WTC11 (cell line): ENCODE measurements around the gene DYNC1I2. TPM values are rescaled to one million over a fixed set of nuclear protein-coding genes. Genes with fewer than 3 reads are reported as not detected.

Experiments used
- ATAC-seq: fragments of 200-7000 bp; cut with Tn5 transposase; 2 replicates; pipeline ENCODE4 v1.10.0; 2021; ENCODE audit warnings: mild to moderate bottlenecking, moderate library complexity
- CTCF ChIA-PET: fragments of 300-600 bp; sonication (Branson Sonifier 250); formaldehyde crosslinking; loops from one replicate; lab custom pipeline; 2021; ENCODE audit warnings: antibody characterized with exemption; lab: Charles Lee
- POLR2A ChIA-PET: fragments of 350-600 bp; sonication (Branson Sonifier 250); formaldehyde crosslinking; loops from one replicate; lab custom pipeline; 2021; ENCODE audit warnings: antibody characterized with exemption; lab: Charles Lee
- DNase-seq: peaks from one replicate; pipeline ENCODE4 v3.0.0; 2021; ENCODE audit warnings: low spot score
- H3K27ac Mint-ChIP-seq: 2 replicates; pipeline ENCODE4 v1.8.0; 2021; ENCODE audit warnings: mixed read lengths
- H3K27me3 Mint-ChIP-seq: 2 replicates; pipeline ENCODE4 v1.8.0; 2021; ENCODE audit warnings: low read depth, mild to moderate bottlenecking, moderate library complexity, mixed read lengths
- H3K36me3 Mint-ChIP-seq: 2 replicates; pipeline ENCODE4 v1.8.0; 2021; ENCODE audit warnings: mixed read lengths
- H3K4me1 Mint-ChIP-seq: 2 replicates; pipeline ENCODE4 v1.8.0; 2022; ENCODE audit warnings: mixed read lengths
- H3K4me3 Mint-ChIP-seq: 2 replicates; pipeline ENCODE4 v1.8.0; 2021; ENCODE audit warnings: mild to moderate bottlenecking, moderate library complexity, mixed read lengths
- H3K9me3 Mint-ChIP-seq: 2 replicates; pipeline ENCODE4 v1.8.0; 2021; ENCODE audit warnings: mixed read lengths
- ZNF396 ChIP-seq: fragments of 250-450 bp; sonication (Bioruptor Pico); IDR thresholded peaks from 2 replicates; pipeline ENCODE4 v1.8.0; 2021; ENCODE audit warnings: mild to moderate bottlenecking, moderate library complexity, borderline replicate concordance
- total RNA-seq: library from RNA; stranded (reverse); gene quantifications from 3 replicates; pipeline ENCODE4 v1.2.3, GENCODE V29; 2021
- TF ChIP-seq, protein P1 (sequence below): sonication (generic); formaldehyde crosslinking; IDR thresholded peaks from 2 replicates; pipeline ENCODE4 v1.8.1; 2022; ENCODE audit warnings: mild to moderate bottlenecking, missing genetic modification reagents, moderate library complexity, borderline replicate concordance
- TF ChIP-seq, protein P2 (sequence below): fragments of 200-600 bp; IDR thresholded peaks from 2 replicates; pipeline ENCODE4 v1.8.0; 2022; ENCODE audit warnings: antibody characterized with exemption
- TF ChIP-seq, protein P3 (sequence below): sonication (generic); formaldehyde crosslinking; IDR thresholded peaks from 2 replicates; pipeline ENCODE4 v1.8.0; 2023; ENCODE audit warnings: missing genetic modification reagents
- TF ChIP-seq, protein P4 (sequence below): sonication (generic); formaldehyde crosslinking; IDR thresholded peaks from 2 replicates; pipeline ENCODE4 v1.8.0; 2023; ENCODE audit warnings: mild to moderate bottlenecking, missing genetic modification reagents
- TF ChIP-seq, protein P5 (sequence below): sonication (generic); formaldehyde crosslinking; IDR thresholded peaks from 2 replicates; pipeline ENCODE4 v1.8.1; 2023; ENCODE audit warnings: mild to moderate bottlenecking, missing genetic modification reagents
- TF ChIP-seq, protein P6 (sequence below): fragments of 250-450 bp; sonication (Bioruptor Pico); IDR thresholded peaks from 2 replicates; pipeline ENCODE4 v1.9.0; 2021; ENCODE audit warnings: mild to moderate bottlenecking
- TF ChIP-seq, protein P7 (sequence below): sonication (generic); formaldehyde crosslinking; IDR thresholded peaks from 2 replicates; pipeline ENCODE4 v1.8.0; 2022; ENCODE audit warnings: missing genetic modification reagents
- TF ChIP-seq, protein P8 (sequence below): fragments of 250-450 bp; sonication (Bioruptor Pico); IDR thresholded peaks from 2 replicates; pipeline ENCODE4 v1.9.0; 2021; ENCODE audit warnings: mild to moderate bottlenecking

The DYNC1I2 gene
- total RNA-seq, 1 experiment from 2014 or later: 73.7 TPM

DNA sequence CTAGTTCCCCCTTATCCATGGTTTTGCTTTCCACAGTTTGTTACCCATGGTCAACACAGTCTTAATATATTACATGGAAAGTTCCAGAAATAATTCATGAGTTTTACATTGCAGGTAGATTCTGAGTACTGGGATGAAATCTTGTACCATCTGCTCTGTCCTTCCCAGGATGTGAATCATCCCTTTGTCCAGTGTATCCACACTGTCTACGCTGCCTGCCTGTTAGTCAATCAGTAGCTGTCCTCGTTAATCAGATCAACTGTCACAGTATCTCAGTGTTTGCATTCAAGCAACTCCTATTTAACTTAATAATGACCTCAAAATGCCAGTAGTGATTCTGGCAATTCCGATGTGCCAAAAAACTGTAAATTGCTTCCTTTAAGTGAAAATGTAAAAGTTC, 76.3 kb downstream of the DYNC1I2 start (continued):
- TF ChIP-seq, protein P1, sequence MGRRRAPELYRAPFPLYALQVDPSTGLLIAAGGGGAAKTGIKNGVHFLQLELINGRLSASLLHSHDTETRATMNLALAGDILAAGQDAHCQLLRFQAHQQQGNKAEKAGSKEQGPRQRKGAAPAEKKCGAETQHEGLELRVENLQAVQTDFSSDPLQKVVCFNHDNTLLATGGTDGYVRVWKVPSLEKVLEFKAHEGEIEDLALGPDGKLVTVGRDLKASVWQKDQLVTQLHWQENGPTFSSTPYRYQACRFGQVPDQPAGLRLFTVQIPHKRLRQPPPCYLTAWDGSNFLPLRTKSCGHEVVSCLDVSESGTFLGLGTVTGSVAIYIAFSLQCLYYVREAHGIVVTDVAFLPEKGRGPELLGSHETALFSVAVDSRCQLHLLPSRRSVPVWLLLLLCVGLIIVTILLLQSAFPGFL (CRISPR knock-in tag): no peak
- TF ChIP-seq, protein P2, sequence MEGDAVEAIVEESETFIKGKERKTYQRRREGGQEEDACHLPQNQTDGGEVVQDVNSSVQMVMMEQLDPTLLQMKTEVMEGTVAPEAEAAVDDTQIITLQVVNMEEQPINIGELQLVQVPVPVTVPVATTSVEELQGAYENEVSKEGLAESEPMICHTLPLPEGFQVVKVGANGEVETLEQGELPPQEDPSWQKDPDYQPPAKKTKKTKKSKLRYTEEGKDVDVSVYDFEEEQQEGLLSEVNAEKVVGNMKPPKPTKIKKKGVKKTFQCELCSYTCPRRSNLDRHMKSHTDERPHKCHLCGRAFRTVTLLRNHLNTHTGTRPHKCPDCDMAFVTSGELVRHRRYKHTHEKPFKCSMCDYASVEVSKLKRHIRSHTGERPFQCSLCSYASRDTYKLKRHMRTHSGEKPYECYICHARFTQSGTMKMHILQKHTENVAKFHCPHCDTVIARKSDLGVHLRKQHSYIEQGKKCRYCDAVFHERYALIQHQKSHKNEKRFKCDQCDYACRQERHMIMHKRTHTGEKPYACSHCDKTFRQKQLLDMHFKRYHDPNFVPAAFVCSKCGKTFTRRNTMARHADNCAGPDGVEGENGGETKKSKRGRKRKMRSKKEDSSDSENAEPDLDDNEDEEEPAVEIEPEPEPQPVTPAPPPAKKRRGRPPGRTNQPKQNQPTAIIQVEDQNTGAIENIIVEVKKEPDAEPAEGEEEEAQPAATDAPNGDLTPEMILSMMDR: no peak
- TF ChIP-seq ZNF396 (CRISPR knock-in tag): no peak
- TF ChIP-seq, protein P3, sequence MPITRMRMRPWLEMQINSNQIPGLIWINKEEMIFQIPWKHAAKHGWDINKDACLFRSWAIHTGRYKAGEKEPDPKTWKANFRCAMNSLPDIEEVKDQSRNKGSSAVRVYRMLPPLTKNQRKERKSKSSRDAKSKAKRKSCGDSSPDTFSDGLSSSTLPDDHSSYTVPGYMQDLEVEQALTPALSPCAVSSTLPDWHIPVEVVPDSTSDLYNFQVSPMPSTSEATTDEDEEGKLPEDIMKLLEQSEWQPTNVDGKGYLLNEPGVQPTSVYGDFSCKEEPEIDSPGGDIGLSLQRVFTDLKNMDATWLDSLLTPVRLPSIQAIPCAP (CRISPR knock-in tag): no peak
- TF ChIP-seq, protein P4, sequence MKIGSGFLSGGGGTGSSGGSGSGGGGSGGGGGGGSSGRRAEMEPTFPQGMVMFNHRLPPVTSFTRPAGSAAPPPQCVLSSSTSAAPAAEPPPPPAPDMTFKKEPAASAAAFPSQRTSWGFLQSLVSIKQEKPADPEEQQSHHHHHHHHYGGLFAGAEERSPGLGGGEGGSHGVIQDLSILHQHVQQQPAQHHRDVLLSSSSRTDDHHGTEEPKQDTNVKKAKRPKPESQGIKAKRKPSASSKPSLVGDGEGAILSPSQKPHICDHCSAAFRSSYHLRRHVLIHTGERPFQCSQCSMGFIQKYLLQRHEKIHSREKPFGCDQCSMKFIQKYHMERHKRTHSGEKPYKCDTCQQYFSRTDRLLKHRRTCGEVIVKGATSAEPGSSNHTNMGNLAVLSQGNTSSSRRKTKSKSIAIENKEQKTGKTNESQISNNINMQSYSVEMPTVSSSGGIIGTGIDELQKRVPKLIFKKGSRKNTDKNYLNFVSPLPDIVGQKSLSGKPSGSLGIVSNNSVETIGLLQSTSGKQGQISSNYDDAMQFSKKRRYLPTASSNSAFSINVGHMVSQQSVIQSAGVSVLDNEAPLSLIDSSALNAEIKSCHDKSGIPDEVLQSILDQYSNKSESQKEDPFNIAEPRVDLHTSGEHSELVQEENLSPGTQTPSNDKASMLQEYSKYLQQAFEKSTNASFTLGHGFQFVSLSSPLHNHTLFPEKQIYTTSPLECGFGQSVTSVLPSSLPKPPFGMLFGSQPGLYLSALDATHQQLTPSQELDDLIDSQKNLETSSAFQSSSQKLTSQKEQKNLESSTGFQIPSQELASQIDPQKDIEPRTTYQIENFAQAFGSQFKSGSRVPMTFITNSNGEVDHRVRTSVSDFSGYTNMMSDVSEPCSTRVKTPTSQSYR (CRISPR knock-in tag): no peak
- TF ChIP-seq, protein P5, sequence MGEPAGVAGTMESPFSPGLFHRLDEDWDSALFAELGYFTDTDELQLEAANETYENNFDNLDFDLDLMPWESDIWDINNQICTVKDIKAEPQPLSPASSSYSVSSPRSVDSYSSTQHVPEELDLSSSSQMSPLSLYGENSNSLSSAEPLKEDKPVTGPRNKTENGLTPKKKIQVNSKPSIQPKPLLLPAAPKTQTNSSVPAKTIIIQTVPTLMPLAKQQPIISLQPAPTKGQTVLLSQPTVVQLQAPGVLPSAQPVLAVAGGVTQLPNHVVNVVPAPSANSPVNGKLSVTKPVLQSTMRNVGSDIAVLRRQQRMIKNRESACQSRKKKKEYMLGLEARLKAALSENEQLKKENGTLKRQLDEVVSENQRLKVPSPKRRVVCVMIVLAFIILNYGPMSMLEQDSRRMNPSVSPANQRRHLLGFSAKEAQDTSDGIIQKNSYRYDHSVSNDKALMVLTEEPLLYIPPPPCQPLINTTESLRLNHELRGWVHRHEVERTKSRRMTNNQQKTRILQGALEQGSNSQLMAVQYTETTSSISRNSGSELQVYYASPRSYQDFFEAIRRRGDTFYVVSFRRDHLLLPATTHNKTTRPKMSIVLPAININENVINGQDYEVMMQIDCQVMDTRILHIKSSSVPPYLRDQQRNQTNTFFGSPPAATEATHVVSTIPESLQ (CRISPR knock-in tag): no peak

DNA sequence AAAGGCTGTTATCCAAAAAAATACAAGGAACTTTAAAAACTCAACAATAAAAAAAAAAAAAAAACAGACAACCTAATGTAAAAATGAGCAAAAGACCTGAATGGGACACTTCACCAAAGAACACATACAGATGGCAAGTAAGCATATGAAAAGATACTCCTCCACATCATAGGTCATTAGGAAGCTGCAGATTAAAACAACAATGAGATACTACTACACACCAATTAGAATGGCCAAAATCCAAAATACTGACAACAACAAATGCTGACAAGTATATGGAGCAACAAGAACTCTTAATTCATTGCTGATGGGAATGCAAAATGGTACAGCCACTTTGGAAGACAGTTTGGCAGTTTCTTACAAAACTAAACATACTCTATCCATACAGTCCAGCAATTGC, 84.2 kb downstream of the DYNC1I2 start:
- no peak for ATAC-seq
- POLR2A ChIA-PET: no interaction called here
- CTCF ChIA-PET: no interaction called here
- peaks cover 51% of the 10 kb centered on the region for H3K9me3 Mint-ChIP-seq
- H3K36me3 Mint-ChIP-seq: peaks cover 34% of the 10 kb centered on the region
- H3K4me1 Mint-ChIP-seq: no peaks in the 10 kb centered on the region
- DNase-seq: no peak
- no peak overlapping the region for H3K4me3 Mint-ChIP-seq
- no peaks in the 10 kb centered on the region for H3K27me3 Mint-ChIP-seq
- TF ChIP-seq, protein P6, sequence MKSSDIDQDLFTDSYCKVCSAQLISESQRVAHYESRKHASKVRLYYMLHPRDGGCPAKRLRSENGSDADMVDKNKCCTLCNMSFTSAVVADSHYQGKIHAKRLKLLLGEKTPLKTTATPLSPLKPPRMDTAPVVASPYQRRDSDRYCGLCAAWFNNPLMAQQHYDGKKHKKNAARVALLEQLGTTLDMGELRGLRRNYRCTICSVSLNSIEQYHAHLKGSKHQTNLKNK (CRISPR knock-in tag): no peak
- TF ChIP-seq, protein P7, sequence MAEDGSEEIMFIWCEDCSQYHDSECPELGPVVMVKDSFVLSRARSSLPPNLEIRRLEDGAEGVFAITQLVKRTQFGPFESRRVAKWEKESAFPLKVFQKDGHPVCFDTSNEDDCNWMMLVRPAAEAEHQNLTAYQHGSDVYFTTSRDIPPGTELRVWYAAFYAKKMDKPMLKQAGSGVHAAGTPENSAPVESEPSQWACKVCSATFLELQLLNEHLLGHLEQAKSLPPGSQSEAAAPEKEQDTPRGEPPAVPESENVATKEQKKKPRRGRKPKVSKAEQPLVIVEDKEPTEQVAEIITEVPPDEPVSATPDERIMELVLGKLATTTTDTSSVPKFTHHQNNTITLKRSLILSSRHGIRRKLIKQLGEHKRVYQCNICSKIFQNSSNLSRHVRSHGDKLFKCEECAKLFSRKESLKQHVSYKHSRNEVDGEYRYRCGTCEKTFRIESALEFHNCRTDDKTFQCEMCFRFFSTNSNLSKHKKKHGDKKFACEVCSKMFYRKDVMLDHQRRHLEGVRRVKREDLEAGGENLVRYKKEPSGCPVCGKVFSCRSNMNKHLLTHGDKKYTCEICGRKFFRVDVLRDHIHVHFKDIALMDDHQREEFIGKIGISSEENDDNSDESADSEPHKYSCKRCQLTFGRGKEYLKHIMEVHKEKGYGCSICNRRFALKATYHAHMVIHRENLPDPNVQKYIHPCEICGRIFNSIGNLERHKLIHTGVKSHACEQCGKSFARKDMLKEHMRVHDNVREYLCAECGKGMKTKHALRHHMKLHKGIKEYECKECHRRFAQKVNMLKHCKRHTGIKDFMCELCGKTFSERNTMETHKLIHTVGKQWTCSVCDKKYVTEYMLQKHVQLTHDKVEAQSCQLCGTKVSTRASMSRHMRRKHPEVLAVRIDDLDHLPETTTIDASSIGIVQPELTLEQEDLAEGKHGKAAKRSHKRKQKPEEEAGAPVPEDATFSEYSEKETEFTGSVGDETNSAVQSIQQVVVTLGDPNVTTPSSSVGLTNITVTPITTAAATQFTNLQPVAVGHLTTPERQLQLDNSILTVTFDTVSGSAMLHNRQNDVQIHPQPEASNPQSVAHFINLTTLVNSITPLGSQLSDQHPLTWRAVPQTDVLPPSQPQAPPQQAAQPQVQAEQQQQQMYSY (CRISPR knock-in tag): no peak
- TF ChIP-seq, protein P8, sequence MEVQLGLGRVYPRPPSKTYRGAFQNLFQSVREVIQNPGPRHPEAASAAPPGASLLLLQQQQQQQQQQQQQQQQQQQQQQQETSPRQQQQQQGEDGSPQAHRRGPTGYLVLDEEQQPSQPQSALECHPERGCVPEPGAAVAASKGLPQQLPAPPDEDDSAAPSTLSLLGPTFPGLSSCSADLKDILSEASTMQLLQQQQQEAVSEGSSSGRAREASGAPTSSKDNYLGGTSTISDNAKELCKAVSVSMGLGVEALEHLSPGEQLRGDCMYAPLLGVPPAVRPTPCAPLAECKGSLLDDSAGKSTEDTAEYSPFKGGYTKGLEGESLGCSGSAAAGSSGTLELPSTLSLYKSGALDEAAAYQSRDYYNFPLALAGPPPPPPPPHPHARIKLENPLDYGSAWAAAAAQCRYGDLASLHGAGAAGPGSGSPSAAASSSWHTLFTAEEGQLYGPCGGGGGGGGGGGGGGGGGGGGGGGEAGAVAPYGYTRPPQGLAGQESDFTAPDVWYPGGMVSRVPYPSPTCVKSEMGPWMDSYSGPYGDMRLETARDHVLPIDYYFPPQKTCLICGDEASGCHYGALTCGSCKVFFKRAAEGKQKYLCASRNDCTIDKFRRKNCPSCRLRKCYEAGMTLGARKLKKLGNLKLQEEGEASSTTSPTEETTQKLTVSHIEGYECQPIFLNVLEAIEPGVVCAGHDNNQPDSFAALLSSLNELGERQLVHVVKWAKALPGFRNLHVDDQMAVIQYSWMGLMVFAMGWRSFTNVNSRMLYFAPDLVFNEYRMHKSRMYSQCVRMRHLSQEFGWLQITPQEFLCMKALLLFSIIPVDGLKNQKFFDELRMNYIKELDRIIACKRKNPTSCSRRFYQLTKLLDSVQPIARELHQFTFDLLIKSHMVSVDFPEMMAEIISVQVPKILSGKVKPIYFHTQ (CRISPR knock-in tag): no peak
- no peak overlapping the region for H3K27ac Mint-ChIP-seq
